HG02759 (cell line): ENCODE results near the gene MAMDC4.

ENCODE experiments used
- ATAC-seq: cut with Tn5 transposase; IDR thresholded peaks from one replicate; pipeline ENCODE4 v1.9.1; 2021; ENCODE audit warnings: mild to moderate bottlenecking, moderate library complexity; ENCODE audit not compliant: unreplicated experiment

Gene MAMDC4

DNA sequence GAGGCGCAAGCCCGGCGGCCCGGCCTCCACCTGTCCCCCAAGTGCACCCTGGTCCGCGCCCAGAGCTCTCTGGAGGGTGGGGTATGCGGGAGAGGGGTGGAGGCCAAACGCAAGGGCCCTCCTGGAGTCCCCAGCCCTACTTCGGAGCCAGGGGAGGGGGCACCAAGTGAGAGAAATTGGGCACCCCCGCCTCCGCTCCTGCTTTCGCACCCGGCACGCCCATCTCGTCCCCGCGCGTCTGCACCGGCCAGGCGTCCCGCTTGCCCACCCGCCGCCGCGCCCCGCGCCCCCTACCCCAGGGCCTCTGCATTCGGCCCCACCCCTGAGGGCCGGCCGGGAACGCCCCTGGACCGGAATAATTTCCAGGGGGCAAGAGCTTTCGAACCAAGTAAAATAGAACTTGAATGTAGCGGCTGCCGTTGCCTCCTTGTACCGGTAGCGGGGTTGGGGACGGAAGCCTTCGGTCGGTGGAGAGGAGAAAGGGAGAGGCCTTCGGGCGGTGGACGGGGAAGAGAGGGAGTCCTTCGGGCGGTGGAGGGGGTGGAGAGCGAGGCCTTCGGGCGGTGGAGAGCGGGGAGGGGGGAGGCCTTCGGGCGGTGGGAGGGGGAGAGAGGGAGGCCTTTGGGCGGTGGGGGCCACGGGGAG lies 3.6 kb upstream of the MAMDC4 start:
- ATAC-seq, result no peak

DNA sequence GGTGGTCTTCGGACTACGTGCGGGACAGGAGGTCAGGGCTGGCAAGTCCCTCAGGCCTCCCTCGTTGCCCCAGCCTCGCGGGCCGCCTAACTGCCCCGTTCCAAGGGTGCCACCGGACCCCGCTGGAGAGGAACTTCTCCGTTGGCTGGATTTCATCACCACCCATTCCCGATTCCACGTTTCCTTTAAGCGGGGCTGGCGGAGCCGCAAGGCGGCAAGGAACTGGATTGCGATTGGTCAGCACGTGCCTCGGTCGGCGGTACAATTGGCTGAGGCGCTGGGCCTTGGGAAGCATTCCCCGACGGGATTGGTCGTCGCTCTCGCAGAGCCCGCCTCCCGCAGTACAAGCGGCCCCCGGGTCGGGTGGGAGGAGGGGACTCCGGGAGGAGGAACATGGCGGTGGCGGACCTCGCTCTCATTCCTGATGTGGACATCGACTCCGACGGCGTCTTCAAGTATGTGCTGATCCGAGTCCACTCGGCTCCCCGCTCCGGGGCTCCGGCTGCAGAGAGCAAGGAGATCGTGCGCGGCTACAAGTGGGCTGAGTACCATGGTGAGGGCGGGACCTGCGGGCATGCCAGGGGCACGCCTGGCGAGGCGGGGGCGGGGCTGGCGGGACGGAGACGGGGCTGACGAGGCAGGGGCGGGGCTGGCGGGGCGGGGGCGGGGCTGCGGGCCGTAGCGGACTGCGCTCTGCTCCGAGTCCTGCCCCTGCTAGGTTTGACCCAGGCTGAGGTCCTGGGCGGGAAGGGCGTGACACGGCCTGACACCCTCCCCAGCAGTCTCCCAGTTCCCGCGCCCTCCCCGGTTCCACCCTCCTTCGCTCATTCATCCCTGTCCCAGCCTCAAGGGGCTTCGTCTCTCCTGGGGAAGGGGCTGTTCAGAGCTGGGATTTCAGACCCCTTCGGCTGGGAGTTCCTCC lies 2.8 kb upstream of the MAMDC4 start, which contains the start of gene PHPT1:
TSS of gene PHPT1 (plus strand) at position 372 of the 922 bp plus-strand sequence. CDS start at position 394, 22 bp downstream.
- peak; percentile 79 for ATAC-seq

DNA sequence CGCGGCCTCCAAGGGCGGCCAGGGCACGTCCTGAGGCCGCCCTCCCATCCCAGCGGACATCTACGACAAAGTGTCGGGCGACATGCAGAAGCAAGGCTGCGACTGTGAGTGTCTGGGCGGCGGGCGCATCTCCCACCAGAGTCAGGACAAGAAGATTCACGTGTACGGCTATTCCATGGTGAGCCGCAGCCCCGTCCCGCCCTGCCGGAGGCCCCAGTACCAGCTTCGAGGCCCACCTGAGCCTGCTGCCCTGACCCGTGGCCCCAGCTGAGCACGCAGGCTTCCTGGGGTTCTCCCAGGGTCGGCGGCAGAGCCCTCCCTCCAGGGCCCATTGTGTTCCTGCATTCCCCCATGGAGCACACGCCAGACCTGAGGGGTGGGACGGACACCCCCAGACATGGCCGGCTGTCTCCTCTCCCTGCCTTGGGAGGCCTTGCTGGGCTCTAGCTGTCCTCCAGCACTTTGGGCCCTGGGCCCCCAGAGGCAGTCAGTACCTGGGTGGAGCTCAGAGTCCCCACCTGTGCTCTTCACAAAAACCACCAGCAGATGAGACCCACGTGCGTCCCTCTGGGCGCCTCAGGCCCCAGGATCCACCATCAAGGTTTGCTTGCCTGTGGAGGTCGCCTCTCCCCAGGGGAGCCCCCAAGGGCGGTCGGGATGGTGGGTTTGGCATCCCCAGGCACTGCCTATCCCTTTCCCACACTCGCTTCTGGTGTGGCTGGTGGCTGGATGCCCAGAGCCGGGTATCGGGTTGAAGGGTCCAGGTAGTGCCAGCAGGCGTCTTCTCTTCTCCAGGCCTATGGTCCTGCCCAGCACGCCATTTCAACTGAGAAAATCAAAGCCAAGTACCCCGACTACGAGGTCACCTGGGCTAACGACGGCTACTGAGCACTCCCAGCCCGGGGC lies 1.9 kb upstream of the MAMDC4 start:
- no peak for ATAC-seq

DNA sequence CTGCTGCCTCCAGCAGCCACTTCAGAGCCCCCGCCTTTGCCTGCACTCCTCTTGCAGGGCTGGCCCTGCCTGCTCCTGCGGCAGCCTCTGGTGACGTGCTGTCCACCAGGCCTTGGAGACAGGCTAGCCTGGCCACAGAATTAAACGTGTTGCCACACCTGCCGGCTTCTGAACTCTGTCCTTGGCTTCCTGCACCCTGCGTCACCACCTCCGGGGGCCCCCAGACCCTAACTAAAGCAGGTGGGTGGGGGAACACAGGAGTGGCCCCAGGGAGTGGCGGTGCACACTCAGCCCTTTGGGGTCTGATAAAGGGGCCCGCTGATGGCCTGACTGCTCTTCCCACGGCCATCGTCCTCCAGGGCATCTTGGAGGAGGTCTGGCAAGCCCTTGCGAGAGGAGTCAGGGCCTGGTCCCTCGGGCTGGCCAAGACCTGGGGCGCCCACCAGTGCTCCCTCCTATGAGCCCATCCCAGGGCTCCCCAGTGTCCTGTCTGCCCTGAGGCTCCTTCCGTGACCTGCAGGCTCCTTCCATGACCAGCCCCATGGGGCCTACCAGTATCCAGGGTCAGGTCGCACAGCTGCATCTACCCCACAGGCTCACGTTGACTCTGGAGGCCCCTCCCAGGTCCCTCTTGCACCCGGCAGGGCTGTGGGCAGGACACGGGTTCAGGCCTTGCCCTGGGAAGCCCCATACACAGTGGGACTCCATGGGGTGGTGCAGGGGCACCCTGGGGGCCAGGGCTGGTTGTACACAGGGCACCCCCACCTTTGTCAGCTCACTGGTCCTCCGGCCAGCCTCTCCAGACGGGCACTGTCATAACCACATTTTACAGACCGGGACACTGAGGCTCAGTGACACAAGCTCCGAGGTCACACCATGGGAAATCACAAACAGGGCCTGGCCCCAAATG lies 1.0 kb upstream of the MAMDC4 start:
- ATAC-seq, result no peak

DNA sequence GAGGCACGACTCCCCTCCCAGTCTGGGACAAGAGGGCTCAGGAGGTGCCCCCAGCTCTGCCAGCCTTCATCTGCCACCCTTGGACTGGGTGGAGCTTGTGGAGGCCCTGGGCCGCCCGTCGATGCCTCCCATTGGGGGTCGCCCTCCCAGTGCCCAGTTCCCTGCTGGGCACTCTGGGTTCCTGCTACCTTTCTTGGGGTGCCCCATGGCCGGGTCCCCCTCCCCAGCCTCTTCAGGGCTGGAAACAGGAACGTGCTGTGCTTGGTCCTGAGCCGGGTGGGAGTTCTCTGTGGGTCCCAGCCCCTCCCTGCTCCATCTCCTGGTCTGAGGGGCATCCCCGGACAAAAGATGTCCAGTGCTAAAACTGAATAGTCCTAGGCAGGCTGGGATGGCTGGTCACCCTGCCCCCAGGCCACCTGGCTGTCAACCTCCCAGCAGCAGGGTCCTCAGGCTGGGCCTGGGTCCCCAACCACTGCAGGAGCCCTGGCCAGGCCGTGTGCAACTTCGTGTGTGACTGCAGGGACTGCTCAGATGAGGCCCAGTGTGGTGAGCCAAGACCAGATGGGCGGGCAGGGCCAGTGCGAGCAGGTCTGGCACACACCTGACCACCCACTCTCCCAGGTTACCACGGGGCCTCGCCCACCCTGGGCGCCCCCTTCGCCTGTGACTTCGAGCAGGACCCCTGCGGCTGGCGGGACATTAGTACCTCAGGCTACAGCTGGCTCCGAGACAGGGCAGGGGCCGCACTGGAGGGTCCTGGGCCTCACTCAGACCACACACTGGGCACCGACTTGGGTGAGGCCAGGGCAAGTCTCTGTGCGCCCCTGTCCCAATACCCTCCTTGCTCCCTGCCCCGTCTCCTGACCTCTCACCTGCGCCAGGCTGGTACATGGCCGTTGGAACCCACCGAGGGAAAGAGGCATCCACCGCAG lies 784 bp downstream of the MAMDC4 start:
- ATAC-seq, result no peak

DNA sequence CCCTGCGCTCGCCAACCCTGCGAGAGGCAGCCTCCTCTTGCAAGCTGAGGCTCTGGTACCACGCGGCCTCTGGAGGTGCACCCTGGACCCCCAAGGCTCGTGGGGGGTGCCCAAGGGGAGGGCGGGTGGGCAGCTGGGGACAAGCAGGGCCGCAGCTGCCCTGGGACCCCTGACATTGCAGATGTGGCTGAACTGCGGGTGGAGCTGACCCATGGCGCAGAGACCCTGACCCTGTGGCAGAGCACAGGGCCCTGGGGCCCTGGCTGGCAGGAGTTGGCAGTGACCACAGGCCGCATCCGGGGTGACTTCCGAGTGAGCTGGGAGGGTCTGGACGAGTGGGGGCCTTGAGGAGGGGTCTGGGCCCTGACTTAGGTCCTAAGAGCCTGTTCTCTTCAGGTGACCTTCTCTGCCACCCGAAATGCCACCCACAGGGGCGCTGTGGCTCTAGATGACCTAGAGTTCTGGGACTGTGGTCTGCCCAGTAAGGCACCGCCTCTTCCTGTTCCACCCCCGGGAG lies 1.5 kb downstream of the MAMDC4 start:
- no peak for ATAC-seq

DNA sequence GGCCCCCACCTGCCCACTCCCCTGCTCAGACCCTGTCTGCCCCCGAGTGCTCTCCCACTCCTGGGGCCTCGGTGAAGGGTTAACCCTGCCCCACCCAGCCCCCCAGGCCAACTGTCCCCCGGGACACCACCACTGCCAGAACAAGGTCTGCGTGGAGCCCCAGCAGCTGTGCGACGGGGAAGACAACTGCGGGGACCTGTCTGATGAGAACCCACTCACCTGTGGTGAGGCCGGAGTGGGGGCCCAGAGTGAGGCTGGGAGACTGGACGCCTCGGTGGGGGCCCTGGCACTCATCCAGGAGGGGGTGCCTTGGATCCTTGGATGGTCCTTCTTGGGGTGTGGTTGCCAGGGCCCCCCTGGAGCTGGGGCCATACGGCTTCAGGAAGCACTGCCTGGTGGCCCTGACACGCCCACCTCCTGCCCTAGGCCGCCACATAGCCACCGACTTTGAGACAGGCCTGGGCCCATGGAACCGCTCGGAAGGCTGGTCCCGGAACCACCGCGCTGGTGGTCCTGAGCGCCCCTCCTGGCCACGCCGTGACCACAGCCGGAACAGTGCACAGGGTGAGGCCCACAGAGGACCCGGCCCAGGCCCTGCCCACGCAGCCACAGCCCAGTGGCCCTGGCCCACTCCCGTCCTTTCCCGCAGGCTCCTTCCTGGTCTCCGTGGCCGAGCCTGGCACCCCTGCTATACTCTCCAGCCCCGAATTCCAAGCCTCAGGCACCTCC lies 2.1 kb downstream of the MAMDC4 start:
- no peak for ATAC-seq

DNA sequence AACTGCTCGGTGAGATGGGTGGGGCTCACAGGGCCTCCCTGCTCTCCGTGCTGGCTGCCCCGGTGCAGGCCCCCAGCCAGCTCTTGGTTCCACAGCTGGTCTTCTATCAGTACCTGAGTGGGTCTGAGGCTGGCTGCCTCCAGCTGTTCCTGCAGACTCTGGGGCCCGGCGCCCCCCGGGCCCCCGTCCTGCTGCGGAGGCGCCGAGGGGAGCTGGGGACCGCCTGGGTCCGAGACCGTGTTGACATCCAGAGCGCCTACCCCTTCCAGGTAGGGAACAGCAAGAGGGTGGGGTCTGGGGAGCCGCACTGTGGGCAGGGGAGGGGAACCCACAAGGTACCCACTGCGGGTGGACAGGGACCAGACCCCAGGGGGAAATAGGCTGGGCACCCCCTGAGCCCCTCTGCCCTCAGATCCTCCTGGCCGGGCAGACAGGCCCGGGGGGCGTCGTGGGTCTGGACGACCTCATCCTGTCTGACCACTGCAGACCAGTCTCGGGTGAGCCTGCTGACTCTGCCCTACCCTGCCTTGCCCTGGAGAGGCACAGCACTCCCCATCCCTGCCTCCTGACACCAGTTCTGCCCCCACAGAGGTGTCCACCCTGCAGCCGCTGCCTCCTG lies 2.8 kb downstream of the MAMDC4 start:
- ATAC-seq, result no peak

DNA sequence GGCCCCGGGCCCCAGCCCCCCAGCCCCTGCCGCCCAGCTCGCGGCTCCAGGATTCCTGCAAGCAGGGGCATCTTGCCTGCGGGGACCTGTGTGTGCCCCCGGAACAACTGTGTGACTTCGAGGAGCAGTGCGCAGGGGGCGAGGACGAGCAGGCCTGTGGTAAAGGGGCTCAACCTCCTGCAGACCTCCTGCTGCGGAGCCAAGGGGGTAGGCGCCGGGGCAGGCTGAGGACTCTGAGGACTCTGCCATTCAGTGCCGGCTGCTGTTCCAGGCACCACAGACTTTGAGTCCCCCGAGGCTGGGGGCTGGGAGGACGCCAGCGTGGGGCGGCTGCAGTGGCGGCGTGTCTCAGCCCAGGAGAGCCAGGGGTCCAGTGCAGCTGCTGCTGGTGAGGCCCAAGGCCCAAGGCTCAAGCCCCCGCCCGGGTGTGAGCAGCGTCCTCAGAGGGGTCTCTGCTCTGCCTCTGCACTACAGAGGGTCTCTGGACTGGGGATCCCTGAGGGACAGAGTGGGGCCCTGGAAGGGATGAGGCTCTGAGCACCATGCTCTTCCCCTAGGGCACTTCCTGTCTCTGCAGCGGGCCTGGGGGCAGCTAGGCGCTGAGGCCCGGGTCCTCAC lies 3.4 kb downstream of the MAMDC4 start:
- ATAC-seq, result no peak

DNA sequence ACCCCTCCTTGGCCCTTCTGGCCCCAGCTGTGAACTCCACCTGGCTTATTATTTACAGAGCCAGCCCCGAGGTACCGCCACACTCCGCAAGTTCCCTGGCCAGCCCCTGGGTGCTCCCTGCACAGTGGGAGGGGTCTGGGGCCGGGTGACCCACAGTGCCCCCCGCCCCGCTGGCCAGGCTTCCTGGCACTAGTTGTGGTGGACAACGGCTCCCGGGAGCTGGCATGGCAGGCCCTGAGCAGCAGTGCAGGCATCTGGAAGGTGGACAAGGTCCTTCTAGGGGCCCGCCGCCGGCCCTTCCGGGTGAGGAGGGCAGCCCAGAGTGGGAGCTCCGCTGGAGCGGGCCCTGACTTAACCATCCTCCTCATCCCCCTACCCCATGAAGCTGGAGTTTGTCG lies 3.9 kb downstream of the MAMDC4 start:
- ATAC-seq, result no peak

DNA sequence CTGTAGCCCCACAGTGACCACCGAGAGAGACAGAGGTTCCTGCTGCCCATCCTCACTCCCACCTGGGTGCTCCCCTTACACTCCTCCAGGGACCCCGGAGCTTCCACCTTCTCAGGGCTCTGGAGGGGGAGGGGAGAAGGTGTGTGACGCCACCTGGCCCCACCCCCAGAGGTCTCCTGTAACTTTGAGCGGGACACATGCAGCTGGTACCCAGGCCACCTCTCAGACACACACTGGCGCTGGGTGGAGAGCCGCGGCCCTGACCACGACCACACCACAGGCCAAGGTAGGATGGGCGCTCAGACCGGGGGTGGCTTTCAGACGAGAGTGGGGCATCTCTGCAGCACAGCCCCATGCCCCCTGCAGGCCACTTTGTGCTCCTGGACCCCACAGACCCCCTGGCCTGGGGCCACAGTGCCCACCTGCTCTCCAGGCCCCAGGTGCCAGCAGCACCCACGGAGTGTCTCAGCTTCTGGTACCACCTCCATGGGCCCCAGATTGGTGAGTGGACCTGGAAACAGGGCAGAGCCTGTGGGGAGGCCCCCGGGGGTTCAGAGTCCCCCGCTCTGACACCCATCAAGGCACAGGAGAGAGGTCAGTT lies 4.5 kb downstream of the MAMDC4 start:
- ATAC-seq, result no peak

DNA sequence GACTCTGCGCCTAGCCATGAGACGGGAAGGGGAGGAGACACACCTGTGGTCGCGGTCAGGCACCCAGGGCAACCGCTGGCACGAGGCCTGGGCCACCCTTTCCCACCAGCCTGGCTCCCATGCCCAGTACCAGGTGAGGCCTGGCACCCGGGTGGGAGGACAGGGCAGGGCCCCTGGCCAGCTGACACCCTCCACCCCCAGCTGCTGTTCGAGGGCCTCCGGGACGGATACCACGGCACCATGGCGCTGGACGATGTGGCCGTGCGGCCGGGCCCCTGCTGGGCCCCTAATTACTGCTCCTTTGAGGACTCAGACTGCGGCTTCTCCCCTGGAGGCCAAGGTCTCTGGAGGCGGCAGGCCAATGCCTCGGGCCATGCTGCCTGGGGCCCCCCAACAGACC lies 5.0 kb downstream of the MAMDC4 start:
- no peak for ATAC-seq

DNA sequence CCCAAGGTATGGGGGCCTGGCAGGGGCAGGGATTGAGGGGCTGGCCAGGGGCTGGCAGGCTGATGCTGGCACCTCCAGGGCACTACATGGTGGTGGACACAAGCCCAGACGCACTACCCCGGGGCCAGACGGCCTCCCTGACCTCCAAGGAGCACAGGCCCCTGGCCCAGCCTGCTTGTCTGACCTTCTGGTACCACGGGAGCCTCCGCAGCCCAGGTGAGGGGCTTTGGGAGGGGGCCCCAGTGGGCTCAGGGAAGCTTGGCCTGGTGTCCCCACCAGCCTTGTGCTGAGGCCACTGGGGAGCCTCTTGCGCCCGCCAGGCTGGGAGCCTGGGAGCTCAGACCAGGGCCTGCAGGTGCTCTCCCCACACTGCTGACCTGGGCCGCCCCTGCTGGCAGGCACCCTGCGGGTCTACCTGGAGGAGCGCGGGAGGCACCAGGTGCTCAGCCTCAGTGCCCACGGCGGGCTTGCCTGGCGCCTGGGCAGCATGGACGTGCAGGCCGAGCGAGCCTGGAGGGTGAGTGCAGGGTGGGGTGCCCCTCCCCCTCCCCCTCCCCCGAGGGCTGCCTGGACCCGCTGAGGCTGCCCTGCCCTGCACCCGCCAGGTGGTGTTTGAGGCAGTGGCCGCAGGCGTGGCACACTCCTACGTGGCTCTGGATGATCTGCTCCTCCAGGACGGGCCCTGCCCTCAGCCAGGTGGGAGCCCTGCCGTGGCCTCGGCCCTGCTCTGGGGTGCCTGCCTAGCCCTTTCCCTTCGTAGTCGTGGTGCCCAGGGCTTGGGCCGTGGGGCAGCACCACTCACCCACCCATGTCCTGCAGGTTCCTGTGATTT lies 5.7 kb downstream of the MAMDC4 start:
- no peak for ATAC-seq

DNA sequence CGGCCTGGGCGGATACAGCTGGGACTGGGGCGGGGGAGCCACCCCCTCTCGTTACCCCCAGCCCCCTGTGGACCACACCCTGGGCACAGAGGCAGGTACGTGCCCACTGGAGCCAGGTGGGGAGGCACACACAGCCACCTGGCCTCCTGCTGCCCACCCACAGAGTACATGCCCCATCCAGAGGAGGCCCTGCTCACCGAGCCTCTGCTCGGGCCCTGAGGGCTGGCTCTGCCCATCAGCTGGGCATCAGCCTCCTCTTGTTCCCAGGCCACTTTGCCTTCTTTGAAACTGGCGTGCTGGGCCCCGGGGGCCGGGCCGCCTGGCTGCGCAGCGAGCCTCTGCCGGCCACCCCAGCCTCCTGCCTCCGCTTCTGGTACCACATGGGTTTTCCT lies 6.3 kb downstream of the MAMDC4 start:
- no peak for ATAC-seq

DNA sequence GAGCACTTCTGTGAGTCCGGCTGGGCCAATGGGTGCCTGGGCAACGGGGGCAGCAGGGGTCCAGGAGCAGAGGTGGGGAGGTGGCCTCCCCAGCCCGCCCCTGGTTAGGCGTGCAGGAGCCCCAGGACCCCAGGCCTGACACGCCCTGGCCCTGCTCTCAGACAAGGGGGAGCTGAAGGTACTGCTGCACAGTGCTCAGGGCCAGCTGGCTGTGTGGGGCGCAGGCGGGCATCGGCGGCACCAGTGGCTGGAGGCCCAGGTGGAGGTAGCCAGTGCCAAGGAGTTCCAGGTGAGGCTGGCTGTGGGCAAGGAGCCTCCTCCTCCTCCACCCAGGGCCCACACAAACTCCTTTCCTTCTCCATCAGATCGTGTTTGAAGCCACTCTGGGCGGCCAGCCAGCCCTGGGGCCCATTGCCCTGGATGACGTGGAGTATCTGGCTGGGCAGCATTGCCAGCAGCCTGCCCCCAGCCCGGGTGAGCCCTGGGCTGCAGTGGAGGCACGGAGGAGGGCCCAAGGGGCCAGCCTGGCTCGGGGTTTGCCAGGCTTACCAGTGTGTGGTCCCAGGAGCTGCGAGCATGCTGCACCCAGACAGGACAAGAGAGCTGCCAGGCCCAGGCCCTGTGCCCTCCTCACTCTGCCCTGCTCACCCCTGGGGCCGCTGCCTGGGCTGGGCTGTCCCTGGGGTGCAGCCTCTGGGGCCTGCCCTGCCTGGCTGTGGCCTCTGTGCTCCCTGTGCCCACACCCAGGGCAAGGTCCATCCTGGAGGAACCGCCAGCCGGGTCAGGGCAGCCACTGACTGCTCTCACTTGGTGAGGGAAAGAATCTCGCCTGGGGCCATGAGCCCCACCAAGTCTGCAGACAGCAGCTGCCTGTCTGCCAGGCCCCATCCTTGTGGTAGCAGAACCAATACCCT lies 7.0 kb downstream of the MAMDC4 start:
- ATAC-seq, result no peak
